GM12878 (cell line): ENCODE measurements around the gene TMBIM1. TPM values are rescaled to one million over a fixed set of nuclear protein-coding genes. Genes with fewer than 3 reads are reported as not detected.

Experiments
- ASH2L ChIP-seq: fragments of 300-600, 200-600 bp; sonication (generic); IDR thresholded peaks from 2 replicates; pipeline ENCODE4 v1.6.1; 2017; ENCODE audit warnings: low read depth, mild to moderate bottlenecking, borderline replicate concordance
- ATF3 ChIP-seq: IDR thresholded peaks from 2 replicates; pipeline ENCODE4 v1.6.1; 2011; ENCODE audit warnings: low read depth, mild to moderate bottlenecking, low read length, moderate library complexity, borderline replicate concordance; ENCODE audit errors: extremely low read depth
- CBX5 ChIP-seq: sonication (generic); IDR thresholded peaks from 2 replicates; pipeline ENCODE4 v1.6.1; 2016; ENCODE audit warnings: low read depth, moderate library complexity, mild to moderate bottlenecking, inconsistent platforms
- CEBPZ ChIP-seq: fragments of 150-350 bp; IDR thresholded peaks from 2 replicates; pipeline ENCODE4 v1.6.1; 2016; ENCODE audit warnings: low read depth, low read length
- CREM ChIP-seq: IDR thresholded peaks from 2 replicates; pipeline ENCODE4 v1.6.1; 2014; ENCODE audit warnings: antibody characterized with exemption, low read depth
- DPF2 ChIP-seq: fragments of 450-650 bp; IDR thresholded peaks from 2 replicates; pipeline ENCODE4 v1.6.1; 2017; ENCODE audit warnings: mild to moderate bottlenecking
- EED ChIP-seq: sonication (generic); IDR thresholded peaks from 2 replicates; pipeline ENCODE4 v1.6.1; 2016; ENCODE audit warnings: antibody characterized with exemption, low read depth
- HCFC1 ChIP-seq: fragments of 150-350 bp; IDR thresholded peaks from 2 replicates; pipeline ENCODE4 v1.6.1; 2014; ENCODE audit warnings: low read length
- IKZF2 ChIP-seq, 2 experiments: fragments of 450-650 bp; IDR thresholded peaks; 2 replicates each; pipeline ENCODE4 v1.6.1; 2017; ENCODE audit warnings: mild to moderate bottlenecking in 2 of 2, moderate library complexity in 2 of 2
- KLF5 ChIP-seq: fragments of 450-650 bp; IDR thresholded peaks from 2 replicates; pipeline ENCODE4 v1.6.1; 2014; ENCODE audit warnings: mild to moderate bottlenecking; ENCODE audit not compliant: partially characterized antibody
- NFYA ChIP-seq: IDR thresholded peaks from 2 replicates; pipeline ENCODE4 v1.6.1; 2011; ENCODE audit warnings: low read depth, mild to moderate bottlenecking, low read length, improper control_type of control experiment, borderline replicate concordance
- RUNX3 ChIP-seq: IDR thresholded peaks from 2 replicates; pipeline ENCODE4 v1.6.1; 2012; ENCODE audit warnings: low read length, inconsistent platforms
- SIN3A ChIP-seq: IDR thresholded peaks from 2 replicates; pipeline ENCODE4 v1.6.1; 2012; ENCODE audit warnings: low read depth, low read length, improper control_type of control experiment
- SMAD1 ChIP-seq: fragments of 450-650 bp; IDR thresholded peaks from 2 replicates; pipeline ENCODE4 v1.6.1; 2018; ENCODE audit warnings: mild to moderate bottlenecking, low read depth; ENCODE audit not compliant: partially characterized antibody
- SMARCA5 ChIP-seq: fragments of 450-650 bp; IDR thresholded peaks from 2 replicates; pipeline ENCODE4 v1.6.1; 2017; ENCODE audit warnings: mild to moderate bottlenecking
- SMC3 ChIP-seq: IDR thresholded peaks from 2 replicates; pipeline ENCODE4 v1.6.1; 2011; ENCODE audit warnings: low read length, improper control_type of control experiment, borderline replicate concordance
- SPI1 ChIP-seq: IDR thresholded peaks from 2 replicates; pipeline ENCODE4 v1.6.1; 2011; ENCODE audit warnings: low read depth, mild to moderate bottlenecking, low read length, moderate library complexity, borderline replicate concordance; ENCODE audit not compliant: insufficient read depth
- SREBF2 ChIP-seq: IDR thresholded peaks from 2 replicates; pipeline ENCODE4 v1.6.1; 2012; ENCODE audit warnings: mild to moderate bottlenecking, low read length
- SRF ChIP-seq, 2 experiments: IDR thresholded peaks; 2 replicates each; pipeline ENCODE4 v1.6.1; 2011; ENCODE audit warnings: low read depth in 2 of 2, low read length in 2 of 2, mild to moderate bottlenecking in 1 of 2, moderate library complexity in 1 of 2
- SUPT20H ChIP-seq: IDR thresholded peaks from 2 replicates; pipeline ENCODE4 v1.6.1; 2011; ENCODE audit warnings: low read depth, mild to moderate bottlenecking, low read length, moderate library complexity, borderline replicate concordance; ENCODE audit not compliant: control insufficient read depth
- YBX1 ChIP-seq: fragments of 450-650 bp; IDR thresholded peaks from 2 replicates; pipeline ENCODE4 v1.6.1; 2016; ENCODE audit warnings: antibody characterized with exemption
- ZBED1 ChIP-seq: IDR thresholded peaks from 2 replicates; pipeline ENCODE4 v1.6.1; 2016; ENCODE audit warnings: borderline replicate concordance
- ZNF687 ChIP-seq: fragments of 450-650 bp; IDR thresholded peaks from 2 replicates; pipeline ENCODE4 v1.6.1; 2017; ENCODE audit warnings: mild to moderate bottlenecking, moderate library complexity
- polyA plus RNA-seq, 11 experiments: library from polyadenylated mRNA; depleted of rRNA in 4 of 11; unstranded in 6 of 11; stranded (reverse) in 5 of 11; fragments of >200 nt; fragmentation: Nextera tagmentation in 4 of 11; fragmentation: Illumina TruSeq in 1 of 11; extraction: Ambion mirVana in 4 of 11; extraction: Trizol in 1 of 11; gene quantifications; 1 replicate in 1 of 11; 2 replicates in 10 of 11; pipeline versions ENCODE4 v1.2.1 to v1.2.3, GENCODE V29; 2011 to 2016; ENCODE audit warnings: inconsistent platforms in 2 of 11, missing spikeins in 2 of 11, low read depth in 1 of 11
- total RNA-seq, 4 experiments: library from RNA; depleted of rRNA in 3 of 4; stranded (reverse); fragments of >200 nt in 3 of 4; fragmentation: Illumina TruSeq in 1 of 4; extraction: Trizol in 1 of 4; gene quantifications; 2 replicates each; pipeline versions ENCODE4 v1.2.1 to v1.2.3, GENCODE V29; 2013 to 2021

Gene TMBIM1
- total and polyA plus RNA-seq, 10 of the 15 experiments (the other 5 are each of a cell fraction or from before 2014, with no cell fraction given), result 6.1 to 38.3 (median 26.2) TPM

DNA sequence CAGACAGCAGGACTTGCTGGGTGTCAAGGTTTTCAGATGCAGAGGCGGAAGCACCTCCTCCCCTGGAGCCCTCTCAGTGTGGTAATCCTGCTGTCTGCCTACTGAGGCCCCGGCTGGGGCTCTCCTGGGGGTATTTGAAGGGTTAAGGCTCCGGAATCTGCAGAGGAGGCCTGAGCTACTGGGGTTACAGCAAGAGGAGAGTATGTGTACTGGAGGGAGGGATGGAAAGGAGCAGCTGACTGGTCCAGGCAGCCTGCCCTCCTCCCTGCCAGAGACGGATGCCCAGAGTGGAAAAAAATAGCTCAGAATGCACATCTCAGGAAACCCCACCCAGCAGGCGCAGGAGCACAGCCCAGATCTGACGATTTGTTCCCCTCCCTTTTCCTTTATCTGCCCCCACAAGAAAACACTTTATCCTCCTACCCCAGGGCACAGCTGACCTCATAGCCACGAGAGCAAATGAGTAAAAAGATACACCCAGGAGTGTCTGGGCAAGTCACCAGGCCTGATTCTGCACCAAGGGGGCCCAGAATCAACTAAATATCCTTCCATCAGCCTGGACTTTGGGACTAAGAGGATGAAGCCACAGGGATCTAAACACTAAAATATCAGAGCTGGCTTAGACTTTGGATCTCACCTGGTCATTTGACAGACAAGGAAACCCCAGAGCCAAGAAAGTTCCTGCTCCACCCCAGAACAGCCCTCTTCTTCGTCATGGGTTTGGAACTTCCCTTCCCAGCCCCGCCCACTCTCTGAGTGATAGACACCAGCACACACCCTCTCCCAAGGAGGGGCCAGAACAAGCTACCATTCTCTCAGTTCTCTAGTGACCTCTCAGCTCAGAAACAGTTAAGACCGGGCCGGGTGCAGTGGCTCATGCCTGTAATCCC is 5.5 kb downstream of the TMBIM1 start (continued):
- TF ChIP-seq SRF (IDR thresholded peaks at IDR 0.05; ENCODE audit: low read depth in 2 of 2, low read length in 2 of 2) (no peak), ATF3 (no peak), DPF2 (peak; percentile 41; the same call in 1 of the 2 replicates), SREBF2 (no peak), RUNX3 (no peak; the same call in 1 of the 2 replicates), ASH2L (no peak), SMARCA5 (peak; percentile 64; the same call in 1 of the 2 replicates), CEBPZ (no peak), CREM (peak; percentile 30), SPI1 (peak; percentile 63; the same call in 1 of the 2 replicates), ZBED1 (0 out of 2 replicates have a peak, but pooled peaks have one; percentile 40), ZNF687 (no peak), SUPT20H (no peak), CBX5 (no peak), IKZF2 (IDR thresholded peaks at IDR 0.05) (peak; percentile 30 to 50; a peak in 2 of 4 replicates), SMAD1 (peak; percentile 29), SMC3 (no peak), KLF5 (no peak), NFYA (no peak), SIN3A (no peak), YBX1 (no peak), HCFC1 (peak; percentile 37), EED (no peak; the same call in 1 of the 2 replicates)
